ENCODE measurements around the gene RIPOR3. TPM values are rescaled to one million over a fixed set of nuclear protein-coding genes. Genes with fewer than 3 reads are reported as not detected.

Gene RIPOR3
- polyA plus RNA-seq, 1 donor (not counting 4 experiments of a cell fraction or from before 2014, with no cell fraction given): 0.10 TPM

DNA sequence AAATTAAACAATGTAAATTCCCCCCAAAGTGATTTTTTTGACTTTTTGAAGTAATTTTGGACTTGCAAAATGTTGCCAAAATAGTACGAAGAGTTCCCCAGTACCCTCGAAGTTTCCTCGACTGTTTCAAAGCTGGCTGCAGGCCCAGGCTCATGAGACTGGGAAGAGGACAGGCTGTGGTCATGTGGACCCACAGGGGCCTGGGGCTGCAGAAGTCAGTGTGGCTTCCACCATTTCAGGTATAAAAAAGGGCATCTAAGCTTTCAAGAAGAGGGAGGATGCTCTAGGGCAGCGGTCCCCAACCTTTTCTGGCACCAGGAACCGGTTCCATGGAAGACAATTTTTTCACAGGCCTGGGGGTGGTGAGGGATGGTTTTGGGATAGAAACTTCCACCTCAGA, 106.1 kb downstream of the RIPOR3 start:
- Histone ChIP-seq H3K4me2 (ENCODE audit: control insufficient read depth, extremely low read depth, insufficient read depth, low read depth, low read length) (no peak overlapping the region), H3K36me3 (ENCODE audit: control insufficient read depth in 2 of 2, extremely low read depth in 1 of 2, insufficient read depth in 2 of 2, low read length in 2 of 2) (peaks cover 42% of the 10 kb centered on the region in 2 experiments), H3K4me3 (ENCODE audit: control insufficient read depth in 2 of 3, extremely low read depth in 1 of 3, insufficient read depth in 2 of 3, low read depth in 1 of 3, low read length in 3 of 3) (no peak overlapping the region), H4K20me1 (ENCODE audit: control insufficient read depth, extremely low read depth, insufficient read depth, low read length) (peaks cover 7% of the 10 kb centered on the region), H3K79me2 (ENCODE audit: control insufficient read depth, insufficient read depth, low read length) (peaks cover 3% of the 10 kb centered on the region), H3K9me3 (ENCODE audit: control insufficient read depth, low read depth, low read length) (no peaks in the 10 kb centered on the region), H3K4me1 (ENCODE audit: control insufficient read depth, extremely low read depth, insufficient read depth, low read length) (peaks cover 14% of the 10 kb centered on the region), H3K9me1 (ENCODE audit: control insufficient read depth, extremely low read depth, insufficient read depth, low read length) (peaks cover 4% of the 10 kb centered on the region), H2AFZ (ENCODE audit: control insufficient read depth, low read length) (no peak overlapping the region), H3K9ac (ENCODE audit: control insufficient read depth, extremely low read depth, insufficient read depth, low read length) (no peak overlapping the region), H3K27ac (ENCODE audit: control insufficient read depth, insufficient read depth, low read length) (no peak overlapping the region), H3K27me3 (ENCODE audit: control insufficient read depth, extremely low read depth, insufficient read depth, low read length) (no peaks in the 10 kb centered on the region)
- no peak for FAIRE-seq
- dilution Hi-C loops (cut with MboI; ENCODE audit: extremely low pct_ligation_motif_present, low sequenced_read_pairs): no loop called here
- no peak for DNase-seq (ENCODE audit: low read depth, low spot score)
- TF ChIP-seq, protein P1, sequence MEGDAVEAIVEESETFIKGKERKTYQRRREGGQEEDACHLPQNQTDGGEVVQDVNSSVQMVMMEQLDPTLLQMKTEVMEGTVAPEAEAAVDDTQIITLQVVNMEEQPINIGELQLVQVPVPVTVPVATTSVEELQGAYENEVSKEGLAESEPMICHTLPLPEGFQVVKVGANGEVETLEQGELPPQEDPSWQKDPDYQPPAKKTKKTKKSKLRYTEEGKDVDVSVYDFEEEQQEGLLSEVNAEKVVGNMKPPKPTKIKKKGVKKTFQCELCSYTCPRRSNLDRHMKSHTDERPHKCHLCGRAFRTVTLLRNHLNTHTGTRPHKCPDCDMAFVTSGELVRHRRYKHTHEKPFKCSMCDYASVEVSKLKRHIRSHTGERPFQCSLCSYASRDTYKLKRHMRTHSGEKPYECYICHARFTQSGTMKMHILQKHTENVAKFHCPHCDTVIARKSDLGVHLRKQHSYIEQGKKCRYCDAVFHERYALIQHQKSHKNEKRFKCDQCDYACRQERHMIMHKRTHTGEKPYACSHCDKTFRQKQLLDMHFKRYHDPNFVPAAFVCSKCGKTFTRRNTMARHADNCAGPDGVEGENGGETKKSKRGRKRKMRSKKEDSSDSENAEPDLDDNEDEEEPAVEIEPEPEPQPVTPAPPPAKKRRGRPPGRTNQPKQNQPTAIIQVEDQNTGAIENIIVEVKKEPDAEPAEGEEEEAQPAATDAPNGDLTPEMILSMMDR (optimal IDR thresholded peaks at IDR 0.05 in 1 of 3, IDR thresholded peaks at IDR 0.05 in 1 of 3, conservative IDR thresholded peaks at IDR 0.05 in 1 of 3; ENCODE audit: extremely low read depth in 1 of 3, insufficient read depth in 2 of 3, low read length in 3 of 3): no peak
- TF ChIP-seq EZH2 (IDR thresholded peaks at IDR 0.05; ENCODE audit: low read length): no peak

DNA sequence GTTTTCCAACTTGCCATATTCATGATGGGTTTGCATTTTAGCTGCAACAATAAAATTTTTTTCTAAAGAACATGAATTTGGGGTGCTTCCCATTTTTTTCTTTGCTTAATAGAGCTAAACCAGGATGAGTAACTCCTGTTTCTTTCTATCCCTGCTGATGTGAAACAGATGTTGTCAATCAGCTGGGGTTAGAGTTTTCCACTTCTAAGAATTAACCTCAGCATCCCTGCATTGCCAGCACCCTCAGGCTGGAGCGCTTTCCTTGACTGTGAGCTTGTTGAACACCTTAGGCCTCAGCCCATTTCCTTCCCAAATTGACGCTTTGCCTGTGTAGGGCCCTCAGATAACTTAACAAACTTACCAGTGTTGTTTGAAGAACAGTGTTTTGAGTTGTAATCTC, 106.7 kb downstream of the RIPOR3 start:
- Histone ChIP-seq H4K20me1 (ENCODE audit: control insufficient read depth, extremely low read depth, insufficient read depth, low read length) (peaks cover 9% of the 10 kb centered on the region), H3K9ac (ENCODE audit: control insufficient read depth, extremely low read depth, insufficient read depth, low read length) (no peak overlapping the region), H3K79me2 (ENCODE audit: control insufficient read depth, insufficient read depth, low read length) (peaks cover 4% of the 10 kb centered on the region), H3K27me3 (ENCODE audit: control insufficient read depth, extremely low read depth, insufficient read depth, low read length) (no peaks in the 10 kb centered on the region), H3K36me3 (ENCODE audit: control insufficient read depth in 2 of 2, extremely low read depth in 1 of 2, insufficient read depth in 2 of 2, low read length in 2 of 2) (peaks cover 44% of the 10 kb centered on the region in 2 experiments), H3K4me2 (ENCODE audit: control insufficient read depth, extremely low read depth, insufficient read depth, low read depth, low read length) (no peak overlapping the region), H3K9me3 (ENCODE audit: control insufficient read depth, low read depth, low read length) (no peaks in the 10 kb centered on the region), H3K27ac (ENCODE audit: control insufficient read depth, insufficient read depth, low read length) (no peak overlapping the region), H3K9me1 (ENCODE audit: control insufficient read depth, extremely low read depth, insufficient read depth, low read length) (peaks cover 4% of the 10 kb centered on the region), H3K4me3 (ENCODE audit: control insufficient read depth in 2 of 3, extremely low read depth in 1 of 3, insufficient read depth in 2 of 3, low read depth in 1 of 3, low read length in 3 of 3) (no peak overlapping the region), H2AFZ (ENCODE audit: control insufficient read depth, low read length) (no peak overlapping the region), H3K4me1 (ENCODE audit: control insufficient read depth, extremely low read depth, insufficient read depth, low read length) (peaks cover 14% of the 10 kb centered on the region)
- TF ChIP-seq, protein P1 (optimal IDR thresholded peaks at IDR 0.05 in 1 of 3, IDR thresholded peaks at IDR 0.05 in 1 of 3, conservative IDR thresholded peaks at IDR 0.05 in 1 of 3; ENCODE audit: extremely low read depth in 1 of 3, insufficient read depth in 2 of 3, low read length in 3 of 3): no peak
- no peak for FAIRE-seq
- DNase-seq (ENCODE audit: low read depth, low spot score): no peak
- dilution Hi-C loops (cut with MboI; ENCODE audit: extremely low pct_ligation_motif_present, low sequenced_read_pairs): no loop called here
